Trophoblast cell (in vitro differentiated cells and primary cell): ENCODE results near the gene DYRK1A.

ENCODE experiments used
- DNase-seq, 2 donors: peaks; one replicate each; pipeline ENCODE4 v3.0.0-alpha.2; 2016
- H2AFZ ChIP-seq: 2 replicates; pipeline ENCODE4 v1.6.1; 2013; ENCODE audit warnings: low read length, moderate library complexity, mild to moderate bottlenecking; ENCODE audit not compliant: insufficient read depth, poor library complexity
- H2AK5ac ChIP-seq: 2 replicates; pipeline ENCODE4 v1.6.1; 2013; ENCODE audit warnings: mild to moderate bottlenecking, low read length
- H2BK120ac ChIP-seq: 2 replicates; pipeline ENCODE4 v1.6.1; 2013; ENCODE audit warnings: low read length, mild to moderate bottlenecking, moderate library complexity; ENCODE audit not compliant: insufficient read depth, poor library complexity
- H2BK12ac ChIP-seq: 2 replicates; pipeline ENCODE4 v1.6.1; 2013; ENCODE audit warnings: mild to moderate bottlenecking, low read length, moderate library complexity
- H2BK5ac ChIP-seq: 2 replicates; pipeline ENCODE4 v1.6.1; 2013; ENCODE audit warnings: low read length, low read depth, moderate library complexity, mild to moderate bottlenecking; ENCODE audit not compliant: poor library complexity
- H3K14ac ChIP-seq: 2 replicates; pipeline ENCODE4 v1.6.1; 2013; ENCODE audit warnings: mild to moderate bottlenecking, low read length
- H3K18ac ChIP-seq: 2 replicates; pipeline ENCODE4 v1.6.1; 2013; ENCODE audit warnings: mild to moderate bottlenecking, low read length
- H3K23ac ChIP-seq: 2 replicates; pipeline ENCODE4 v1.6.1; 2013; ENCODE audit warnings: low read length
- H3K27ac ChIP-seq: 2 replicates; pipeline ENCODE4 v1.5.1; 2013; ENCODE audit warnings: low read depth, mild to moderate bottlenecking, inconsistent platforms, low read length, moderate library complexity
- H3K27me3 ChIP-seq: 2 replicates; pipeline ENCODE4 v1.6.1; 2013; ENCODE audit warnings: inconsistent platforms, mild to moderate bottlenecking, low read length, moderate library complexity; ENCODE audit not compliant: insufficient read depth
- H3K36me3 ChIP-seq, 2 experiments: 1 replicate in 1 of 2; 2 replicates in 1 of 2; pipeline ENCODE4 v1.6.1; 2013; ENCODE audit warnings: low read length in 2 of 2, mild to moderate bottlenecking in 2 of 2, moderate library complexity in 1 of 2; ENCODE audit not compliant: insufficient read depth in 2 of 2, control insufficient read depth in 1 of 2
- H3K4ac ChIP-seq: 2 replicates; pipeline ENCODE4 v1.6.1; 2013; ENCODE audit warnings: low read depth, mild to moderate bottlenecking, low read length, moderate library complexity
- H3K4me1 ChIP-seq, 2 experiments: 1 replicate in 1 of 2; 2 replicates in 1 of 2; pipeline ENCODE4 v1.6.1; 2013; ENCODE audit warnings: low read length in 2 of 2, mild to moderate bottlenecking in 2 of 2, moderate library complexity in 1 of 2; ENCODE audit not compliant: insufficient read depth in 2 of 2, control insufficient read depth in 1 of 2
- H3K4me2 ChIP-seq: 2 replicates; pipeline ENCODE4 v1.6.1; 2013; ENCODE audit warnings: inconsistent platforms, mild to moderate bottlenecking, low read length, moderate library complexity
- H3K4me3 ChIP-seq: 2 replicates; pipeline ENCODE4 v1.5.1; 2013; ENCODE audit warnings: mild to moderate bottlenecking, low read depth, low read length, inconsistent platforms
- H3K79me1 ChIP-seq: one replicate; pipeline ENCODE4 v1.6.1; 2013; ENCODE audit warnings: low read length
- H3K79me2 ChIP-seq: 2 replicates; pipeline ENCODE4 v1.6.1; 2013; ENCODE audit warnings: low read length, mild to moderate bottlenecking; ENCODE audit not compliant: control insufficient read depth, insufficient read depth, poor library complexity
- H3K9ac ChIP-seq: 2 replicates; pipeline ENCODE4 v1.6.1; 2013; ENCODE audit warnings: mild to moderate bottlenecking, low read length
- H3K9me3 ChIP-seq: 2 replicates; pipeline ENCODE4 v1.6.1; 2013; ENCODE audit warnings: low read depth, mild to moderate bottlenecking, control low read depth, inconsistent platforms, low read length; ENCODE audit not compliant: insufficient read depth
- H4K12ac ChIP-seq: 2 replicates; pipeline ENCODE4 v1.6.1; 2013; ENCODE audit warnings: low read depth, mild to moderate bottlenecking, low read length, moderate library complexity
- H4K8ac ChIP-seq: 2 replicates; pipeline ENCODE4 v1.6.1; 2013; ENCODE audit warnings: low read depth, mild to moderate bottlenecking, low read length, moderate library complexity
- H4K91ac ChIP-seq: one replicate; pipeline ENCODE4 v1.6.1; 2013; ENCODE audit warnings: low read depth, mild to moderate bottlenecking, low read length, moderate library complexity
- WGBS: extraction: QIAGEN DNeasy Blood & Tissue Kit; methylation state at CpG from one replicate; pipeline ENCODE4 v1.1.7; 2013; ENCODE audit warnings: missing lambda C conversion rate; ENCODE audit not compliant: insufficient read length, insufficient coverage; ENCODE audit errors: extremely low coverage; 5-methylcytosine and 5-hydroxymethylcytosine counted together

Gene DYRK1A

GRCh38 chr21:37490084-37490483 is 123.5 kb downstream of the DYRK1A start:
- H3K36me3 ChIP-seq: peaks cover 3 to 5% of the 10 kb centered on the region in 2 experiments

GRCh38 chr21:37496972-37497371 is 130.4 kb downstream of the DYRK1A start:
- Histone ChIP-seq H3K9ac (no peak overlapping the region), H4K91ac (no peak overlapping the region), H3K14ac (no peak overlapping the region), H3K27ac (no peak overlapping the region), H3K4me1 (no peaks in the 10 kb centered on the region), H3K79me2 (no peaks in the 10 kb centered on the region), H3K18ac (no peak overlapping the region), H3K4me2 (no peak overlapping the region), H2BK5ac (no peak overlapping the region), H3K79me1 (no peaks in the 10 kb centered on the region), H3K23ac (no peak overlapping the region), H3K4ac (no peak overlapping the region), H3K27me3 (no peaks in the 10 kb centered on the region), H4K8ac (no peak overlapping the region), H3K4me3 (no peak overlapping the region), H4K12ac (no peak overlapping the region), H2AK5ac (no peak overlapping the region), H2BK12ac (no peak overlapping the region), H2AFZ (no peak overlapping the region), H3K9me3 (no peaks in the 10 kb centered on the region), H3K36me3 (peaks cover 5 to 6% of the 10 kb centered on the region in 2 experiments), H2BK120ac (no peak overlapping the region)
- no CpG with 5 or more reads among the region's 4 CpGs for WGBS
- peak in 1 of 2 donors; percentile 19 for DNase-seq

More at GRCh38 chr21:37490084-37490483, 123.5 kb downstream of the DYRK1A start:
- H2AK5ac ChIP-seq: no peak overlapping the region
- no peak overlapping the region for H2AFZ ChIP-seq
- H3K27me3 ChIP-seq: no peaks in the 10 kb centered on the region
- H3K23ac ChIP-seq: no peak overlapping the region
- no peak overlapping the region for H3K27ac ChIP-seq
- DNase-seq: no peak
- H4K91ac ChIP-seq: no peak overlapping the region
- H3K9ac ChIP-seq: no peak overlapping the region
- no peak overlapping the region for H2BK5ac ChIP-seq
- no peaks in the 10 kb centered on the region for H3K79me2 ChIP-seq
- no peak overlapping the region for H4K8ac ChIP-seq
- no peak overlapping the region for H3K14ac ChIP-seq
- no peak overlapping the region for H3K4ac ChIP-seq
- no peaks in the 10 kb centered on the region for H3K79me1 ChIP-seq
- no peak overlapping the region for H4K12ac ChIP-seq
- H3K18ac ChIP-seq: no peak overlapping the region
- no peaks in the 10 kb centered on the region for H3K4me1 ChIP-seq
- no peak overlapping the region for H3K4me3 ChIP-seq
- H2BK12ac ChIP-seq: no peak overlapping the region
- H2BK120ac ChIP-seq: no peak overlapping the region
- H3K9me3 ChIP-seq: no peaks in the 10 kb centered on the region
- H3K4me2 ChIP-seq: no peak overlapping the region
- WGBS: no CpG with 5 or more reads among the region's 7 CpGs

- H3K27ac ChIP-seq: no peak overlapping the region
- no peak overlapping the region for H2BK5ac ChIP-seq
- H3K18ac ChIP-seq: no peak overlapping the region
- H4K91ac ChIP-seq: no peak overlapping the region
- H3K27me3 ChIP-seq: no peaks in the 10 kb centered on the region
- no peak overlapping the region for H3K23ac ChIP-seq
- WGBS: no CpG with 5 or more reads among the region's 1 CpG
- H3K4ac ChIP-seq: no peak overlapping the region
- H3K36me3 ChIP-seq: peaks cover 3 to 8% of the 10 kb centered on the region in 2 experiments
- H3K4me3 ChIP-seq: no peak overlapping the region
- no peak overlapping the region for H3K9ac ChIP-seq
- DNase-seq: no peak
- no peak overlapping the region for H2BK120ac ChIP-seq
- H3K9me3 ChIP-seq: no peaks in the 10 kb centered on the region
- H4K8ac ChIP-seq: no peak overlapping the region
- H3K4me1 ChIP-seq: no peaks in the 10 kb centered on the region
- H3K14ac ChIP-seq: no peak overlapping the region
- H2BK12ac ChIP-seq: no peak overlapping the region
- H3K79me2 ChIP-seq: no peaks in the 10 kb centered on the region
- H2AFZ ChIP-seq: no peak overlapping the region
- H2AK5ac ChIP-seq: no peak overlapping the region
- H4K12ac ChIP-seq: no peak overlapping the region
- H3K79me1 ChIP-seq: no peaks in the 10 kb centered on the region
- H3K4me2 ChIP-seq: no peak overlapping the region
Observed at GRCh38 chr21:37498664-37499063, 132.1 kb downstream of the DYRK1A start.

GRCh38 chr21:37502947-37503346 is 136.4 kb downstream of the DYRK1A start:
- Histone ChIP-seq H3K79me2 (peaks cover 2% of the 10 kb centered on the region), H3K14ac (no peak overlapping the region), H2BK5ac (no peak overlapping the region), H3K27me3 (no peaks in the 10 kb centered on the region), H3K36me3 (peaks cover 16 to 22% of the 10 kb centered on the region in 2 experiments), H4K91ac (no peak overlapping the region), H3K4me3 (no peak overlapping the region), H4K8ac (no peak overlapping the region), H3K23ac (no peak overlapping the region), H2AFZ (no peak overlapping the region), H3K18ac (no peak overlapping the region), H3K4ac (no peak overlapping the region), H2AK5ac (no peak overlapping the region), H2BK120ac (no peak overlapping the region), H4K12ac (no peak overlapping the region), H3K9ac (no peak overlapping the region), H3K79me1 (no peaks in the 10 kb centered on the region), H3K9me3 (no peaks in the 10 kb centered on the region), H3K4me2 (no peak overlapping the region), H3K27ac (no peak overlapping the region), H3K4me1 (peaks cover 0 to 3% of the 10 kb centered on the region in 2 experiments), H2BK12ac (no peak overlapping the region)
- DNase-seq: no peak
- WGBS: no CpG with 5 or more reads among the region's 3 CpGs
